GM12892 (cell line): ENCODE measurements around the gene VWA2.

ENCODE experiments used
- POLR2A ChIP-seq: IDR thresholded peaks from 2 replicates; pipeline ENCODE4 v1.6.1; 2011; ENCODE audit warnings: low read depth, low read length, control low read depth
- POLR2AphosphoS5 ChIP-seq: IDR thresholded peaks from 2 replicates; pipeline ENCODE4 v1.6.1; 2011; ENCODE audit warnings: low read depth, low read length, control low read depth

GRCh38 chr10:114311023-114311422 is 72.0 kb downstream of the VWA2 start:
- TF ChIP-seq POLR2A = no peak
- TF ChIP-seq POLR2AphosphoS5 = no peak
